Measurements from ENCODE around the gene IGSF3.

DNA sequence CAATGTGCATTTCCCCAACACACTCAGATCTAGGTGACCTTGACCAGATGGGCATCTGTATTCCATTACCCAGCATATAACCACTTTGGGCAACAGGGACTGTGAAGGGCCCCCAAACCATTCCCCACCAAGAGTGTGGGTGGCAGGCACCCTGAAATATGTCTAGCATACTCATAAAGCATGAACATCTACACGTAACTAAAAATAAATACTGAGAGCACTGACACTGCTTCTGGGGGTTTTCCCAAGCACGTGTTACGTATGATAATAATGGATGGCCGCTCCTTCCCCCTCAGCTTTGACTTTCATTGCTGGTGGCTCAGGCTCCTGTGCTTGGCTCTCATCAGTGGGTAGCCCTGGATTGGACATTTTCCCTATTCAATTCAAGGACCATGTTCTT, 39.1 kb downstream of the IGSF3 start:
- TF ChIP-seq, protein P1, sequence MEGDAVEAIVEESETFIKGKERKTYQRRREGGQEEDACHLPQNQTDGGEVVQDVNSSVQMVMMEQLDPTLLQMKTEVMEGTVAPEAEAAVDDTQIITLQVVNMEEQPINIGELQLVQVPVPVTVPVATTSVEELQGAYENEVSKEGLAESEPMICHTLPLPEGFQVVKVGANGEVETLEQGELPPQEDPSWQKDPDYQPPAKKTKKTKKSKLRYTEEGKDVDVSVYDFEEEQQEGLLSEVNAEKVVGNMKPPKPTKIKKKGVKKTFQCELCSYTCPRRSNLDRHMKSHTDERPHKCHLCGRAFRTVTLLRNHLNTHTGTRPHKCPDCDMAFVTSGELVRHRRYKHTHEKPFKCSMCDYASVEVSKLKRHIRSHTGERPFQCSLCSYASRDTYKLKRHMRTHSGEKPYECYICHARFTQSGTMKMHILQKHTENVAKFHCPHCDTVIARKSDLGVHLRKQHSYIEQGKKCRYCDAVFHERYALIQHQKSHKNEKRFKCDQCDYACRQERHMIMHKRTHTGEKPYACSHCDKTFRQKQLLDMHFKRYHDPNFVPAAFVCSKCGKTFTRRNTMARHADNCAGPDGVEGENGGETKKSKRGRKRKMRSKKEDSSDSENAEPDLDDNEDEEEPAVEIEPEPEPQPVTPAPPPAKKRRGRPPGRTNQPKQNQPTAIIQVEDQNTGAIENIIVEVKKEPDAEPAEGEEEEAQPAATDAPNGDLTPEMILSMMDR (IDR thresholded peaks at IDR 0.05), result no peak
- TF ChIP-seq POLR2A (IDR thresholded peaks at IDR 0.05), result no peak

Measured in Peyer's patch (tissue), 4 donors.